Cerebellar nuclear complex (tissue), 1 donor: Measurements from ENCODE around the gene C1orf21.
A peak's percentile ranks its signal among the peaks of the same experiment; 100 is the strongest.

Source experiments
- DNase-seq, 2 experiments: peaks; one replicate each; lab custom pipeline; 2025; lab: John Stamatoyannopoulos, UW

Gene C1orf21

DNA sequence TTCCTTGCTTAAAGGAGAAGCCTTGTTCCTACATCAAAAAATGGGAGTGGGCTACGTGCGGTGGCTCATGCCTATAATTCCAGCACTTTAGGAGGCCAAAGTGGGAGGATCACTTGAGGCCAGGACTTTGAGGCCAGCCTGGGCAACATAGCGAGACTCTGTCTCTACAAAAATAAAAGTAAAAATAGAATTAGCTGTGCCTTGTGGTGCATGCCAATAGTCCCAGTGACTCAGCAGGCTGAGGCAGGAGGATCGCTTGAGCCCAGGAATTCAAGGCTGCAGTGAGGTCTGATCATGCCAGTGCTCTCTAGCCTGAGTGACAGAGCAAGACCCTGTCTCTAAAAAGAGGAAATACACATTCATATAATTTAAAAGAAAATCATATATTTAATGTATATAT, 127.1 kb downstream of the C1orf21 start:
- no peak for DNase-seq

DNA sequence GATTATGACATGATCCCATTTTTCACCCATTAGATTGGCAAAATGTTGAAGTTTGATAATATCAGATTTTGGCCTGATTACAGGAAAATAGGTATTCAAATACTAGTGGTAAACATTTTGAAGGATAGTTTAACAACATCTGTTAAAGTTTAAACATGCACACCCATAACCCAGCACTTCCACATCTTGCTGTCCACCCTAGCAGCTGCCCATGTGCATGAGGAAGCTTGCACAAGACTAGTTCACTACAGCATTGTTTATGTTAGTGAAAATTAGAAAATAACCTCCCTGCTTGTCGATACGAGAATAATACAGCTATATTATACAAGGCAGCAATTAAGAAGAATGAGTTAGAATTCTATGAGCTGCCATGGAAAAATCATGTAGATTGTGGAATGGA, 127.6 kb downstream of the C1orf21 start:
- no peak for DNase-seq

DNA sequence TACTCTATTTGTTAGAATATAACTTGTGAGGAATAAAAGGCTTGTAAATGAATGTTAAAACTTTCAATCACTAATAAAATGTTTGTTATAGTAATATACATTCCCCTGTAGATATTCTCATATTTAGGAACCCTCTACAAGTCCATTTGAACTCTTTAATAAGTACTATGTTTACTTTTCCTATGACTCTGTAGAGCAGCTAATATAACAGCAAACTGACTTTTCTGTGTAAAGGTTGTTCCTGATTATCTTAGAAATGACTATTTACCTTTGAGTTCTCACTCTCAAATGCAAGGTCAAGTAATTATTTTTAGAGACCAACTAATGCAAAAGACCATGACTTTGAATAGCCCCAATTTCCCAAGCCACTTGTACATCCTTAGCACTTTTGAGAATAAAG, 130.3 kb downstream of the C1orf21 start:
- DNase-seq = no peak

DNA sequence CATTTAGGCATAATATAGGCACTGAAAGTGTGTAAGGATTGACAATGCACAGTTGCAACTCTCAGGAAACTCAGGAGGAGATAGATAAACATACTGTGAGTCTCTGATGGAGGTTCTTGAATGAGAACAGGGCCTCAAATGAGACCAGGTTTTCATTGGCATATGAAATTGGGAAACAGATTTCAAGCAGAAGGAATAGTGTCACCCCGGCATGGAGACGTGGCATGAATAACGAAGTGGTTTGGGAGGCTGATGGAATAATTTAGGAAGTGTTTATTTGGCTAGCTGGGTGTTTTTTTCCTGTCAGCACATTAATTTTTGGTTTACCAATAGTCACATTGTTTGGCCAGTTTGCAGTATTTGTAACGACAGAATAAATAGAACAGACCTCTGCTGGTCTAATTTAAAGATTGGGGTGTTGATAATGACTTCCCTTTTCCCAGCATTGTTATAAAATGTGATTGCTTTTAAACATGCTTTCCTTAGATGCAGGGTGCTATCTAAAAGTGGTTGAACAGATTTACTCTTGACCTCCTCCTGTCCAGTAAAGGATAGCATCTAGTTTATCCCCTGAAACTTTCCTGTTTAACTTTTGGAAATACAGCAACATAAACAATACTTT, 132.0 kb downstream of the C1orf21 start:
- no peak for DNase-seq

DNA sequence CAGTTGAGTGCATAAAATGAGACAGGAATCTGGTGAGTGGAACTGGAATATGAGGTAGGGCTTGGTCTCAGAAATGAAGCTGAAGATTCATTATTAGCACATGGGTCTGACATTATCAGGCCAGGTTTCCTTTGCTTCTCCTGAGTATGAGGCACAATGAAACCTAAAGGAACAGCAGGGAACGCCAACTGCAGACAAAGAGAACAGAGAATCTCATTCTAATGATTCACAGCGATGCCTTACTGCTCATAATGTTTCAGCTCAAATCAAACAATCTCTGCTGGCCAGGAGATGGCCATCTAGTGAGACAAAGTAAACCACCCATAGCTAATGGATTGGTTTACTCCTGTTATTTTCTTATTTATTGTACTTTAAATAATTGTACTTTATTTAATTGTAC, 133.5 kb downstream of the C1orf21 start:
- DNase-seq = no peak

DNA sequence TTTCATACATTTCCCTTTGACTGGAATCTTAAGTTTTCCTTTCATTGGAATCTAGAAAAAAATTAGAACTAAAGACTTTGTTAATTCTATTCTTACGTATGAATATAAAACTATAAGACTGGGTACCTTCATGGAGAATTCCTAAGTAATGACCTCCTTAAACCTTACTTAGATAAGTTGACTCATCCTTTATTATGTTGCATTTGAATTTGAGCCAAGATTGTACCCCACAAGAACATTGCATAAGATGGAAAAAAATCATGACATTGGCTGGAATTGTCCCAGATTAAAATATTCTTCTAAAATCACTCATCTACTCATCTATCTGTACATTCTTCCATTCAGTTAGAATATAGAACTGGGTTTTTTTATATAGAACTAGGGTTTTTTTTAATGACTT, 137.4 kb downstream of the C1orf21 start:
- DNase-seq = no peak

DNA sequence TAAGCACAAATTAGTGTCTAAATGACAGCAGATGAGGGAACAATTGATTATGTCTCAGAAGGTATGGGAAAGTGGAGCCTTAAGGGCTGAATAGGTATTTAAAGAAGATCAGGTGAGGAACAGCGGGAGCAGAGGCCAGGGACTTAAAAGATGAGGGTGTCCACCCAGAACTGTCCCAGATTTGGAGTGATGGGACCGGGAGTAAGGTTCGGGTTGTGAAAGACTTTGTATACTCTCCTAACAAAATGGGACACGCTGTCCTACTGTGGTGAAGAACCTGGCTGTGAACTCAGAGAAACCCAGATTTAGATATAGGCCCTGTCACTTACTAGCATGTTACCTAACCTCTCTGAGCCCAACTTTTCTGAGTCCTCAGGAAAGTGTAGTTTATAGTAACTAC, 140.6 kb downstream of the C1orf21 start:
- no peak for DNase-seq

DNA sequence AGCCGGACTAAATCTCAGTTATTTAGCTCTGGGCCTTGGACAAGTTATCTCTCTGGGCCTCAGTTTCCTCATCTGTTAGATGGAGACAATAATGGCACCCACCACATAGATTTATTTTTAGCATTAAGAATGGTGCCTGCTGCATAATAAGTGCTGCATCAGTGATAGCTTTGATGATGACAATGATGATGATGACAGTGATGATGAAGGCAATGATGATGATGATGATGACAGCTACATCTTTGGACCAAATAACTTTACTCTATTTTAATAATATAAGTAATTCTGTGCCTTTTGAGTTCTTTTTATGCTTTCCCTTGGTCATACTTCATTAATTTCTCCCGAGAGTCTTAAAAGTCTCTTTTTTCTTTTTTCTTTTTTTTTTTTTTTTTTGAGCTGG, 143.4 kb downstream of the C1orf21 start:
- DNase-seq = no peak

DNA sequence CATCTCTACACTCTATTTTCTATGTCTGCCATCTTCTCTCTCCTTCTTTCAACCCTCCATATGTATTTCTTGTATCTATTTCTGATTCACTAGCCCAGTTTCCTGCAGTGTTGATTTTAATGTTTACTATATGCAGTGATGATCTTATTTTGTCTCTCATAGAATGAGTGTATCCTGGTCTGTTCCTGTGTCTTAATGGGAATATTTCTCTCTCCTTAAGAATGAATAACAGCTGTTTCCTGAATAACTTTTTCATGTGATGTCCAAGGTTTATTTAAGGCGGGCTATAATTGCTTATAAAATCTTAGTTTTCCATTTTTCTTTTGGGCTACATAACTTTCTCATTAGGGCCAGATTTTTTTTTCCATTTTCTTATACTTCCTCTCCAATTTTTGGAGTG, 144.5 kb downstream of the C1orf21 start:
- no peak for DNase-seq

DNA sequence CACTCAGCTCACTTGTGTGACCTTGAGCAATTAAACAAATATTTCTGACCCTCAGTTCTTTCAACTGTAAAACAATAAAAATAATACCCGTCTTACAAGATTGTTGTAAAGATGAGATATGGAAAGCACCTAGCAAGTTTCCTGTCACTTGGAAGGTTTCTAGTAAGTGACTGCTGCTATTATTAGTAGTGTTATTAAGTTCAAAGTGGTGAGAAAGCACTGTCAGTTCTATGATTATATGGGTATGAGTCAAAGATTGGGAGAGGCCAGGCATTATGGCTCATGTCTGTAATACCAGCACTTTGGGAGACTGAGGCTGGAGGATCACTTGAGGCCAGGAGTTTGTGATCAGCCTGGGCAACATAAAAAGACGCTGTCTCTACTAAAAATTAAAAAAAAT, 145.4 kb downstream of the C1orf21 start:
- DNase-seq = no peak

DNA sequence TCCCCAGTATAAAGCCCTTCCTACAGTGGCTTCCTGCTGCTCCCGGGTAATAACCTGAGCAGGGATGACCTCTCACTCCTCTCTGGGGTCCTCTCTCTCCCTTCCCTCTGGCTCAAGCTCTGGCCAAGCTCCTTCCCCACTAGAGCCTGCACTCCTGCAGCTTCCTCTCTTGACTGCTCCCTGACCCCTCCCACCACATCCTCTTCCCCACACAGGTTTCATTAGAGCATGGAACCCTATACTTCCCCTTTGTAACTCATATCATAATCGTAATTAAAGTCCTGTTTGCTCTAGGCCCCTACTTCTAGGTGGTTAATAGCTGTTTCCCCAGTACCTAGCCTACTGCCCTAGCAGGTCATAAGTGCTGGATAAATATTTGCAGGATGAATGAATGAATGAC, 146.2 kb downstream of the C1orf21 start:
- DNase-seq = no peak

DNA sequence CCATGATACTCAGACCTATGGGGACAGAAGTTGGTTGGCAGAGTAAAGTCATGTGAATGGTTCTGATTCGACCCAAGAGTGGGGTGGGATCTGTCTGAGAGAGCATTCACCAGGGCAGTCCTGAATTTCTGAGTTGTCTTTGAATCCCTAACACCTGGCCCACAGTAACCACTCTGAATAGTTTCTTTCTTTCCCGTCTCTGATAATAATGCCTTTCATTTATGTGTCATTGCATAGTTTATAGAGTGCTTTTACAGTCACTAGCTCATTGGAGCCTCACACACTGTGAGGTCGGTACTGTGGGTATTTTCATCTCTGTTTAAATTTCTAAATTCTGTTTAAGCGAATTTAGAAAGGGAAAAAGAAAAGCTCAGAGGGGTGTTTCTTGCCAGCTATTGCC, 147.1 kb downstream of the C1orf21 start:
- no peak for DNase-seq

DNA sequence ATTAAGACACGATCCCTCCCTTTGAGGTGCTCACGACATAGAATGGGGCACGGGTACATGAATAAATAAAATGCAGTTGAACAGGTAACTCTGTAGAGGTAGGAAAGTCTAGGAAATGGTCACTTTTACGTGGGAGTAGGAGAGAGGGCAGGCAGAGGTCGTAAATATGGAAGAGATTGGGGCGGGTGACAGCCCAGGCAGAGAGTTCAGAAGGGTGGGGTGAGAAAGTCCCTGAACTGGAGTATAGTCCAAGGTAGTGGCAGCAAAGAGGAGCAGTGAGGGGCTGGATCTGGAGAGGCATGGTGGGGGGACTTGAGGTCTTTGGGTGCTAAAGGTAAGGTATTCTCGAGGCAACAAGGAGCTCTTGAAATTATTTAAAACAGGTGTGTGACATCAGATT, 147.9 kb downstream of the C1orf21 start:
- DNase-seq = no peak

DNA sequence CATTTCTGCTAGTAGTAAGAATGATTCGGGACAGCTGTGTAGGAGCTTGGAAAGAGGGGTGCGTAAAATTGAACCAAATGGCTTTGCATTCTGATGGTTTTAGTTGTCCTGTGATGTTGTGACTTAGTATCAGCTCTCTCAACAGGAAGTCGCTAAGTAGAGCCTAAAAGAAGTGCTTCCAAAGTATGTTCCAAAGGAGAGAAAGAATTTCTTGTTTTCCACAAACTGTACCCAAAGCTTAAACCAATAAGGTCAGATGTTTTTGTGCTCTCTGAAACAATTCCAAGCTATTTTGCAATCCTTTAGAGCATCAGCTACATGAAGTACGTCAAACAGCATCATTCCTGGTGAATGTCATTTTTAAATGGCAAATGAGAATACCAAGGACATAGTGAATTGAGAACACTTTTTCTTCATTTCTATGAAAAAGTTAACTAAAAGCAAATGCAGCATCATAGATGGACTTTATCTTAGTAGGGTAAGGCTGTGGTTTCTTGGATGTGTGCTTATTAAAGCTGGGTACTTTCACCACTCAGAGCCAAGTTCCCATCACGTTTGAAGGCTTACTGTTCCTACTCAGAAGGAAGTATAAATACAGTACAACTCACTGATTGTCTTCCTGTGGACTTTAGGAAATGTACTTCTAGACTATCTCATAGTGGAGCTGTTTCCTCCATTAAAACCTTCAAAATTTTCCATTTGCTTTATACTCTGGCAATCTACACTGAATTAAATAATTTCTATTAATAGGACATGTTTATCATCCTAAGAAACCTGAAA, 148.6 kb downstream of the C1orf21 start:
- no peak for DNase-seq

DNA sequence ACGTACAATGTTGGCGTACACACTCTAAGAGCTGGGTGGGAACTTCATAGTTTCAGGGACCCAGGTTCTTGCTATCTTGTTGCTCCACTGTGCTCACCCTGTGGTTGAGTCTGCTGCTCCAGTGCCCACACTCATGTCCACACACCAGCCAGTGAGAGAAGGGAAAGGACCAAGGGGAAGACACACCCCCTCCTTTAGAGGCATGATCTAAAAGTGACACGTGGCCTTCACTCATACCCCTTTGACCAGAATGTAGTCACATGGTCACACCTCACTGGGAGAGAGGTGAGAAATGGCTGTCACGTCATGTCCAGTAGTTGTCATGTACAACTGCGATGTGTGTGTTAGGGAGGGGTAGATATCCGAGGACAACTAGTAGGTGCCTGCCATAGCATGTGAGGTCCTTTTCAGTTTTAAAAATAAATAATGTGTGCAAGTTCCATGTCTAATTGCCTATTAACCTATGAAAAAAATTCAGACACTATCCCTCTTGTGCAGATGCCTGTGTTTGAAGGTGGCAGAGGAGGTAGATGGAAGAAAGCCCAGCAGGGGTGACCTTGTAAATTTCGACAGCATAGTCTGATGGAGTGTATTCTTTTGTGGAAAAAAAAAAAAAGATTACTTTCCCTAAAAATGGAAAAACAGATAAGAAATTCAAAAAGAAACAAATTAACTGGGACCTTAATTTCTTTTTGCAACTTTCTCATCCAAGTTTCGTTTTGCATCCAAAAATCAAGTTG, 149.6 kb downstream of the C1orf21 start:
- no peak for DNase-seq

DNA sequence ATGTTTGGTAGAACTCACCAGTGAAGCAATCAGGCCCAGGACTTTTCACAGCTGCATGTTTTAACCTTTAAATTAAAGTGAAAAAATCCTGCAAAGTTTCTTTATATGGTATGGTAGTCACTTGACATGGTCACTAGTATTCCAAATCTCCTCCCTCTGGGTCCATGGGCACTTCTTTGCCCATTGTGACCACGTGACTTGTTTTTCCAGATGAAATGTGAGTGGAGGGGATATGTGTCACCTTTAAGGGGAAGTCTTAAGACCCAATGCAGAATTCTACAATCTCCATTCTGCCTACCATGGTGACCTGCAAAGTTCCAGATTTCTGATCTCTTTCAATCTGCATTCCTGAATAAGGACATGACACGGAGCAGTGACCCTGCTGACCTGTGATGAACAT, 152.8 kb downstream of the C1orf21 start:
- no peak for DNase-seq

DNA sequence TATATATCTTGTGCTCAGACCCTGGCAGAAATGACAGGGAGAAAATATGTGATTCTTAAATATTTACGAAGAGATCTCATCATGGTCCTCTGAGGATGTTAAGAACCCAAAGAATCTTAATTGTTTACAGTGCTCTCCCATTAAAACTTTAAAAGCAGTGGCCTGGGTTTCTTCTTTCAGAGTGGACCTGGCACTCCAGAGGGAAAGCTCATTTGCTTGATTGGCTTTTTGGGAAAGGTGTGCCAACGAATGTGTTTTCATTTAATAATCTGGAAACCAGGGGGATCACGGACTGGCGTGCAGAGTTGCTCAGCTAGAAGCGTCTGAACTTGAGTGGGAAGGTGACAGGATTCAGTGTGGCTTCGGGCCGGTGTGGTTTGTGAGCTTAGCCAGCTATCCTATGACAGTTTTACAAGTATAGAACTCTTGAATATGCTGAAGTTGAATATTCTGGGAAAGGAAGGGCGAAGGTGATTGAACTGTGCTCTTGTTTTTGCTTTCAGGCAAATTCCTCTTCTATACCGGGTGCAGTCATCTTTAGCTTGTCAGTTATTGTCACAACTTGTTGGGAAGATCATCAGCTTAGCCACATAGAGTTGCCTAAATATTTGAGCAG, 154.8 kb downstream of the C1orf21 start:
- DNase-seq = no peak

DNA sequence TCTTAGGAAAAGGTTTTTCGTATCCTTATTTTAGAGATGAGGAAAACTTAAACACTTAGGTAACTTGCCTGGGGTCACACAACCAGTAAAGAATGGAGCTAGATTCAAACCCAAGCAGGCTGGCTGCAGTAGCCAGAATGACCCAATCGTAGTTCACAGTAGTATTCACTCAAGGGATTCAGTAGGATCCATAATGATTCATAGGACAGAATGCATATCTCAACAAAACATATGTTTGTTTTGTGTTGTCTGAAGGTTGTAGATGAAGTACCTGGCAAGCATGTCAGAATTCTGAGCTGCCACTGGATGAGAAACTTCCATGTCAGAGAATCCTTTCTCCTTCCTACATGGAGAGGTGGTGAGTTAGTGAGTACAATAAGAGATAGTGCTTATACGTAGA, 155.5 kb downstream of the C1orf21 start:
- DNase-seq = no peak

DNA sequence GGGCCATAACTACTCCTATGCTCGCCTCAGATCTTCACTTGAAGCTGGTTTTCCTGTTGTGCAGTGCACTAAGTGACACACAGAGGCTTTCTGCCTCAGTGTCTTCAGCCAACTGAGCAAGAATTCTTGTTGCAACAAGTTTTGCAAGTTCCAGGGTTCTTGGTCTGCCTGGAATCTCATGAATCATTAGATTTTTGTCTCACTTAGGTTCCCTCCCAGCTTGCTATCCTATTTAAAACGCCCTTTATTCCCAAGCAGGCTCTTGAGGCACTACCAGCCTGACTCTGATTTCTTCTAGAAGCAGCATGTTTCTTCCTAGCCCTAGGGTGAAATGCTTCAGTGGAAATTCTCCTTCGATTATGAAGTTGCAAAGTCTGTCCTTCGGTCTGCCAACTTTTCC, 158.8 kb downstream of the C1orf21 start:
- no peak for DNase-seq

DNA sequence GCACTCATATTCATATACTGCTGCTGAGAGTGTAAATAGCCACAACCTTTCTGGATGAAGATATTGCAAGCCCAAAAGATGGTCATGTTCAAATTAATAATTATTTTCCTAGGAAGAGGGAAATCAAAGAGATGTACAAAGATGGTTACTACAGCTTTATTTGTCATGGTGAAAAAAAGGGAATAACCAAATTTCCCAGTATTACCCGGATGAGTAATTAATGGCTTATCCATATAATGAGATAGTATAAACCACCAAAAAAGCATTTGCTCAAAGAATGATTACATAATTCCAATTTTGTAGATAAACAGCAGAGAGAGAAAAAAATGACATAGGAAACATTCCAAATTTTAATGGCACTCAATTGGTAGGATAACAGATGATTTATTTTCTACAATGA, 165.6 kb downstream of the C1orf21 start:
- DNase-seq = no peak

DNA sequence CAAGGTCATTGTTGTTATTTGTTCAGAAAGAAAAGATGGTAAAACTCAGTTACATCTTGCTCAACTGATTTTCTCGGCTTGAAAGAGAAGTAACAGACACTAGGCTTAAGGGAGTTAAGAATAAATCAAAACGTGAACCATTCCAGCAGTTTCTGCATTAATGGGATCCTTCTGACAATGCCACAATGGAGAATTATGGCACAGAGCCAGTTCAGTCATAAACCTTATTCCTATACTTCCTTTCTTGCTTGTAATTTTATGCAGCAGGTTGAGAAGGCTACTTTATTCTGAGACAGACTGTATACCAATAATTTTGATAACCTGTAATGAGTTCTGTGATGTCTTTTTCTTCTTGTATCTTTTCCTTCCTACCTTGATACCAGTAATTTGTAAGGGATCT, 167.0 kb downstream of the C1orf21 start:
- DNase-seq = no peak

DNA sequence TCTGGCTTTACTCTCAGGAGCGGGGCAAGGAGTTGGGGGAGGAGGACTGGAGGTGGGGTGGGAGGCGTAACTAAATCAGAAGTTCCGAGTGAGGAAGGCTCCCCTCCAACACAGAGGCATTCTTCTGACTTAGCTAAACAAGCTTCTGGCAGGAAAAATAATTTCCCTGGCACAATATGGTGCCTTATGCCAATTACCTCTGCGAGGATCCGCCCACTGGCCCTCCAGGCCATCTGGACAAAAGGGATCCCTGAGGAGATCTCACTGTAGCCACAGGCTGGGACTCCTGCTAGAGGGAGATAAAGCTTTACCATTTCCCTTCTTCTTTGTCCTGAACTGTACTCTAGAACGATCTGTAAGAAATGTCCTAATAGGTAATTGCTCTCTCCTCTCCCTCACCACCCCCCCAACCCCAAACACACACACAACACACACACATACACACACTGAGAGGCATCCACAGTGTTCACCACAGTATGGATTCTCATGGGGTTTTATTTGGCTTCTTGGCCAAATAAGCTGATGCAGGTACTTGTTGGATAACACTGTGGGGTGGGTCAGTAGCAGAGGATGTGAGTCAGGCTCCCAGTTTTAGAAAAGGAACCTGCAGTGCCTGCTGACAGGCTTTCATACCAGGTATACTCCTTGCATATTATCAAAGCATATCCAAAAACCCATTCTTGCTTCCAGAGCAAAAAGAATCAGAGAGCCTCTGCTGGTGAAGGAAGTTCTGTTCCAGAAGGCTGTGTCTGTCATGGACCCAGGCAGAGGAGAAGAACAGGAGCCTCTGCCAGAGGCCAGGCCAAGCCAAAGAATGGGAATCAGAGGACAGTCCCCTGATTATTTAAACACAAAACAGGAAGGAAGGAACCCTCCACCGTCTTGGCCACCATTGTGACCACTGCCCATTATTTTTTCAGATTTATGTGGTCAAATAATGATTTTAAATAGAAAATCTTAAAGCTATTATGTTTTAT, 169.1 kb downstream of the C1orf21 start:
- peak; percentile 62 to 74 for DNase-seq
